HK-2 (cell line): ENCODE data around the gene MAGI1.
"Not testable (repeated sequence)": the region's sequence is repeated elsewhere in the genome, so short reads cannot be mapped to it uniquely, and the experiment has no call there.

Source experiments
- DNase-seq: peaks from one replicate; pipeline ENCODE4 v3.0.0-alpha.2; 2018; ENCODE audit not compliant: unreplicated experiment

Gene MAGI1

DNA sequence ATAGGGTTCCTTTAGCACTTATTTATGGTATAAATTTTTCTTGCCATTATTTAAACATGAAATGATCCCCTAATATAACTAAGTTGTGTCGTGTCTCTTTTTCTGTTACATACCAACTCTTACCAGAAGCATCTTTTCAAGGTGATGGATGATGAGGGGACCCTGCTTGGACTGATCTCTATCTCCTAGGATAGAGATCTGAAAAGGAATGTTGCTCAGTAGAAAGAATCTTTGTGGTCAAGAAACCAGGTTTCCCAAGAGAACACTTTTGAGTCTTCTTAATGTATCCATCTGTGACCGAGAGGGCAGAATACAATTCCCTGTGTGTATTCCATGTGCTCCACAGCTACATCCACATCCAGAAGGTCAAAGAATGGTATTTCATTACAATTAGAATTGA is 409.7 kb downstream of the MAGI1 start:
- DNase-seq = no peak

DNA sequence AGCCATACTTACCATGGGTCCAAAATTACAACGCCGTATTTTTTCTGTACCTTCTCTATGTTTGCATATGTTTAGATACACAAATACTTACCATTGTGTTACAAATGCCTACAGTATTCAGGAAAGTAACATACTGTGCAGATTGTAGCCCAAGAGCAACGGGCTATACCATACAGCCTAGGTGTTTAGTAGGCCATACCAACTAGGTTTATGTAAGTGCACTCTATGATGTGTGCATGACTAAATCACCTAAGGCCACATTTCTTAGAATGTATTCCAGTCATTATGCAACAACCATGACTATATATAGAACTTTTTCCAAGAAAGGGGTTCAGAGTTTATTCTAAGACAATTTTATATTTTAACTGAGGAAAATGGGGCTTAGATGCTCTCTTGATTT is 411.7 kb downstream of the MAGI1 start:
- no peak for DNase-seq

DNA sequence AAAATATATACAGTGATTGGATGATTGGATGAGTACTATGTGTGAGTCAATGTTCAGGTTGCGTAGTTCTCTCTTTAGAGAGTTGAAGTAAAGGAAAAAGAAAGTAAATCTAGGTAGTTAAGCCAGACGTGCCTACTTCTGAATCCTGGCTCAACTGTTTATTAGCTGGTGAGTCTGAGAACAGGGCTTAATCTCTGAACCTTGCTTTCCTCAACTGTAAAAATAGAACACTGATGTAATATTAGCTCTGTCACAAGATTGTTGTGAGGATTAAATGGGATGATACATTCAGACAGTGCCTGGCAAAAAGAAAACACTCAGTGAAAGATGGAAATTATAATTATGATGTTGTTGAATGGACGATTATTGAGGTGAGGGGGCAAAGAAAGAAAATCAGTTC is 413.4 kb downstream of the MAGI1 start:
- no peak for DNase-seq

DNA sequence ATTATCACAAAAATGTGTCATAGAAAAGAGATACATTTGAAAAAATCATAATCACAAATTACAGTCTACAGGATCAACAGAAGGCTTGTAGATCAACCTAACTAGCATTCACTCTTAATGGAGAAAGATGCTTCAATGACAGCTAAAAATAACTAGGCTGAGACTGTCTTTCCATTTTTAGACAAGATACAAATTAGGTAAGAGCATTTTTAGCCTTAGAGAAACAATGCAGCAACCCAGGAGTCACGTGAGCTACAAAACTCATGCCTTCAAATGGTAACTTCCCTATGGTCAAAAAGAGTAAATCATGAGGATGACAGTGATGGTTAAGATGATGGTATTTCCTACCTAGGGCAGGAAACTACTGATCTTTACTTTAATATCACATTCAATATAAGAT is 415.4 kb downstream of the MAGI1 start:
- DNase-seq = no peak

DNA sequence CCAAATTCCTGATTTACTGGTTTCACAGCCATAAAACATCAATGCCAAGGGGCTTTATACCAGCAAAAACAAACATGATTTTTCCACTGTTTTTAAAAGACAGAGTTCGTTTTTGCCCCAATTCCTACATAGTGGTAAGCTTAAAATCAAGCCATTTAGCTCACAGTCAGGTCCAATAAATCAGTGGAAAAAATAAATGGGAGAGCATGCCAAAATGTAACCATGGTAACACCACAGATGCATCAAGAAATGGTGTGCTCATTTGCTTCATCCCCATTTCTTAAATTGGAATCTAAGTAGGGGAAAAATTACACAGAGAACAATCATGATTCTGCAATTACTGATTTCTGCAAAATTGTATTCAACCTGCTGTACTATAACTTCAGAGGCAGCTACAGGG is 418.8 kb downstream of the MAGI1 start:
- no peak for DNase-seq

DNA sequence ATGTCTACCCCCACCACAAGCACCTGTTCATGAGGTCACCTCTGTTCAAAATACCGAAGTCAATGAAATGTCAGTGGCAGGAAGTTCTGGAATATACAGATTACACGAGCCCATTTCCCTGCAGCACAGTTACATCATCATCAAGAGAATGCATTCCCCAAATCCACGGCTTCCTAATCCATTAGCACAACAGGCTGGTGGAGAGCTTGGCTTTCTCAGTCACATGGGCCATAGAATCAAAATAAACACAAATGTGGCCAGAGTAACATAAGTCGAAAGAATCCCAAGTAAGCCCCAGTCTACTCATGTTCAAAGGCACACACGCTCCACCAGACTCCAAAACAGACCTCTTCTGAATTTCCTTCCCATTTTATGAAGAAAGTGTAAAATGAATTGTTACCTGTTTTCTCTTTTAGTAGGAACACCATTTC is 419.3 kb downstream of the MAGI1 start:
- DNase-seq = no peak

DNA sequence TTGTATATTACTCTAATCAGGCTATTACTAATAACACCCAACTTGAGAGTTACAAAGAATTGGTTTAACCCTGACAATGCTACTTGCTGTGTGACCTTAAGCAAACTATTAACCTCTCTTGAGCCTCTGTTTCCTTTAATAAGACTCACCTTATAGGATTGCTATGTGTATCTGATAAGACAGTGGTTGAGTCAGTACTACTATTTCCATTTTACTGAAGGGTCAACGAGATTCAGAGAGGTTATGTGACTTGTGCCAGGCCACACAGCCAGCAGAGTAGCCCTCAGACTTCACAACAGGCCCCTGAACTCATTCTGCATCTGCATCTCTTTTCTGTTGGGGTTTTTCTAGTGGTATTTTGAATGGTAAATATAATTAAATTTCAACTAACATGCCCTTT is 420.1 kb downstream of the MAGI1 start:
- no peak for DNase-seq

DNA sequence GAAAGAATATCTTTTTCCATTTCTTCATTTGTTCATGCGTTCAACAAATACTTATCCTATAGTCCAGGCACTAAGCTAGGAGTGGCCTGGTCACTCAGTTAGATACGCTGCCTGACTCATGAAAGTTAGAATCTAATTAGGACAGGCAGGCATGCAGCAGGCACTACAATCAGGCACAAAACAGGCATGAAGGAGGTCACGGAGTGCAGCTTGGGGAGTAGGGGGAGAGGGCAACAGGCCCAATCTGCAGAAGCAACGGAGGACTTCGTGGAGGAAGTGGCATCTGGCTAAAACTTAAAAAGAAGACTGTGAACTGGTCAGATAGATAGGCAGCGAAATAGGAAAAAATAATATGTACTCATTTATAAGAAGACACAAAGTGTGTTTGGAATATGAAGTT is 420.9 kb downstream of the MAGI1 start:
- no peak for DNase-seq

DNA sequence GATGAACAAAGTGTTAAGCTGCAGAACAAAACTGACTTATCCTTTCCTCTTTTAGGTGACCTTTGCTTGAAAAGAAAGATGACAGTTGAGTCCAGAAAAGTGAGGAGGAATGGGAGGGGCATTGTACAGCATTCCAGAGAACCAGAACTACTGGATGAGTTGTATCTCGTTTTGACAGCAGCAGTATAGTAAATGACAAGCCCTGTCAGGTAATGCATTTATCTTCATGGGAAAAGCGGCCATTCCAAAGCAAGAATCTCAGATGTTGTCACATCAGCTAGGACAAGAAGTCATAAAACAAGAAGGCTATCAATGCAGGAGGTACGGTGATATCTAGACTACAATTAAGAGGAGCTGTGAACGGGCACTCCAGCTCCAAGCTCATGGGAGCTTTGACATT is 421.5 kb downstream of the MAGI1 start:
- no peak for DNase-seq

DNA sequence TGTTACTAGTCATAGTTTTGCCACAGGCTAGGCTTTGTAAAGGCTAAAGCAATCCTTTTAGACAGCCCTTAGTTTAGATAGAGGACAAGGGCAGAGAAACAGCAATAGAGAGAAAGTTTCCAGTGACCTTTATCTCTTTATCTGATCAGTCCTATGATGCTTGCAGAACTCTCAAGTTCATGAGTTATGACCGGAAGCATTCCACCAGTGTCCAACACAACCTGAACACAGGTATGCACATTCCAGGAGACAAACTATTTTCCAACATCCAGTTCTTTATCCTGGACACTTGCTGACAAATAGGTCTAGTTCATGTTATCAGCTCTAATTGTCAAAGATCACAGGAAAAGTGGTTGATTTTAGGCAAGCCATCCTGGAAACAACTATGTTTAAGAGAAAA is 422.2 kb downstream of the MAGI1 start:
- no peak for DNase-seq

DNA sequence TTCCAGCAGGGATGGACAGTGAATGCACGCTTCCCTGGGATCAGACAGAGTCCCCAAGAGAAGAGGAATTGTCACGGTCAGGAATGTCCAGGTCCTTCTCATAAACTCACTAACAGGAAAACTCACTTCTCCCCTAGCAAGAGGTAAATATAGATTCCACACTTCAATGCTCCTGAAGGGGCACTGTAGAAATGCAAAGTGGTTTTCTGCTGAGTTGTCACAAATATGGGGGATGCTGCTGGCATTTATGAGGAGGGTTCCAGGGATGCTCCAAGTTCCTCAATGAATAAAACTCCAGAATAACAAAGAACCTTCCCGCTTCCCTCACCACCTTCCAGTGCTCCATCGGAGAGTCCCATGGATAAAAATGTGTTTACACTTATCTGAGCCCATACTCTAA is 423.4 kb downstream of the MAGI1 start:
- no peak for DNase-seq

DNA sequence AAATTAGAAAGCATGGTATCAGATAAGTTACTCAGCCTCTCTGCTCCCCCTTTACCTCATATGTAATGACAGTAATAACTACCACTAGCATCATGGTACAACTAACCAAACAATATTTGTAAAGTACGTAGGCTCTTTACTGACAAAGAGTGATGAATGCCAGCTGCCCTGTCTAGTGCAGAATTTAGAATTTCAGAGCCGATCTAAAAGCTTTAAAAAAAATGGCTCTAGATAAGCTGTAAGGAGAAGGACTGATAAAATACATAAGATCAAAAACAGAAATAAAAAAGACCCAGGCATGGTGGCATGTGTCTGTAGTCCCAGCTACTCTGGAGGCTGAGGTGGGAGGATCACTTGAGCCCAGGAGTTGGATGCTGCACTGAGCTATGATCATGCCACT is 424.1 kb downstream of the MAGI1 start:
- no peak for DNase-seq

DNA sequence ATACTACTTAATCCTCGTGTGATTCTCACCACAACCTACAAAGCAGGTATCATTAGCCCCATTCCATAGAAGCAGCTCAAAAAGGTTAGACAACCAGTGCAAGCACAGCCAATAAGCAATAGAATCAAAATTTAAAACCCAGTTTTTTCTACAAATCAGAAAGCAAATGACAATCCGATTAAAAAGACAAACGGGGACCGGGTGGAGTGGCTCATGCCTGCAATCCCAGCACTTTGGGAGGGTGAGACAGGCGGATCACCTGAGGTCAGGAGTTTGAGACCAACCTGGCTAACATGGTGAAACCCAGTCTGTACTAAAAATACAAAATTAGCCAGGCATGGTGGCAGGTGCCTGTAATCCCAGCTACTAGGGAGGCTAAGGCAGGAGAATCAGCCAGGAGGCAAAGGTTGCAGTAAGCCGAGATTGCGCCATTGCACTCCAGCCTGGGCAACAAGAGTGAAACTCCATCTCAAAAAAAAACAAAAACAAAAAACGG is 430.7 kb downstream of the MAGI1 start:
- DNase-seq = not testable (repeated sequence)

DNA sequence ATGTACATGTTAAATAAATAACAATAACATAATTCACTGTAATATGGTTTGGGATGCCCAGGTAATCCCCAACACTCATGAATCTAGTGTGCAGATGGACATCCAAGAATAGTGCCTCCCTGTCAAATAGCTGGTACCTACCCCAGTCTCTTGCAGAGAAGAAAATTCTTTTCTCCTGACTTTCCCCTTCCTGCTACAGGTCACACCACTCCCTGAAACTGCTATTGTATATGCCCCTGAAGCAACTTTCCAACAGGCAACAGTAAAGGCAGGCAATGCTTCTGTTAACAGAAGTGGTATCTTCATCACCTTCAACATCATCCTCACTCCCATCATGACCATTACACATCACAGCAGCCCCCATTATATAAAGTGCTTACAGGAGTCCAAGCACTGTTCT is 431.6 kb downstream of the MAGI1 start:
- DNase-seq = no peak

DNA sequence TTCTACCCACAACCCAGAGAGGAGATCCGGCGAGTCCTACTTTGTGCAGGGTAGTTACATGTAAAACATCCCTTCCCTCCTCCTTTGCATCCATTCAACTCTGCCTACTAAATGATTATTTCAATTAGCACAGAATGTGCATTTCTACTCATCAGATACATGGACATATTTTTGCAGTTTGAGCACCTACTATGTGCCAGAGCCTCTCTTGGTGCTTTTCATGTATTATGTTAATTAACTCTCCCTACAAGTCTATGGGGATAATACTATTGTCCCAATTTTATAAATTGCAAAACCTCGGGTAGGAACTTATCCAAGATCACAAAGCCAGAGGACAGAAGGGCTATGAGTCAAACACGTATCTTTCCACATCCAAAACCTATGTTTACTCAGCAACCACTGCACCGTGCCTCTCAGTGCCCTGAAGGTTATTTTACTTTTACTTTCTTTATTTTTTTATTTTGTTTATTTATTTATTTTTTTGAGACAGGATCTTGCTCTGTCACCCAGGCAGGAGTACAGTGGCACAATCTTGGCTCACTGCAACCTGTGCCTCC is 432.8 kb downstream of the MAGI1 start:
- DNase-seq = no peak

DNA sequence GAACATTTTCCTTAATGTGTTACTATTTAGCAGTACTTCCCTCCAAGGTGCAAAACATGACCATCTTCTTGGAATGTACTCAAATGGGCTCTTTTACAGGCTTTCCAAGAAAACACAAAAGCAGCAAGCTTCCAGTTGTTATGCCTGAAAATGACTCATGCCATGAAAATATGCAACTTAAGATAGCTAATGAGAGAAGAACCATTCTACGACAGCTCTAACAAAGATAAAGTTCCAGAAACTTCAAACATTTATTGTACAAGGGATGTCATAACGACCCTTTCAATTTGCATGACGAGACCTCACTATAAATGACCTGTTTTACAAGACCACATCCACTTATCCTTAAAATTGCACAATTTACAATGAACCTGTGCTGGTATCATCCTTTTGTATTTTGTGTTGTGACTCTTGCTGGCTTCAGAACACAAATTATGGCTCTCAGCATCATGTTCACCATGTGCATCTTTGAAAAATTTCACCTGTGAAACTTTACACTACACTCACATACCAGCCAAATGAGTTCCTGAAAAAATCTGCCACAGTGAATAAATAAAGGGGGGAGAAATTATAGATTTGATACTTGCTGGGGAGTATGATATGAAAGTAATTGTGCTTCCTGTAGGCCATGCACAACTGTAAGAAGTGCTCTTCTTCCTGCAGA is 433.7 kb downstream of the MAGI1 start:
- no peak for DNase-seq

DNA sequence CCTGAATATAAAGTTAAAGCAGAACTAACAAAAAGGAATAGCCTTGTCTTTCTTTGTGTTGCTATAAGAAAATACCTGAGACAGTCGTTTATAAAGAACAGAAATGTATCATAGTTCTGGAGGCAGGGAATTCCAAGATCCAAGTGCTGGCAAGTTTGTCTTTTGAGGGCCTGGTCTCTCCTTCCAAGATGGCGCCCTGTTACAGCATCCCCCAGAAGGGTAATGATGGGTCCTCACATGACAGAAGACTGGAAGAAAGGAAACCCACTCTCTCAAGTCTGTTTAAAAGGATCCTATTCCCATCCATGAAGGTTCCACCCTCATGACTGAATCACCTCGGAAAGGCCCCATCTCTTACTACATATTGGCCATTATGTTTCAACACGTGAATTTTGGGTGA is 435.1 kb downstream of the MAGI1 start:
- DNase-seq = no peak

DNA sequence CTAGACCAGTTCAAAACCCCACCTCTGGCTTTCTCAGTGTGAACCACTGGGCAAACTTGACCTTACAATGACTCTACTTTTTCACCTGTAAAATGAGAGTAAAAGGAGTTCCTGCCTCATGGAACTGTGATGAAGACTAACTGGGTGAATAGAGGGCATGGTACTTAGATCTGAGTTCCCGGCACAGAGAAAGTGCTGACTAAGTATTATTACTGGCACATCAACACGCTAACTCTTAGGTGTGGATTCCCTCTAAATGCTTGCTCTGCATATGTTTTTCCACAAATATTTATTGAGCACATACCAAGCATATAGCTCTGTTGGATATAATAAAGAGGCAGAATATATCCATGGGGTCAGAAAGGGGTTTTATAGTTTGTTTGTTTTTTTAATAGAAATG is 437.8 kb downstream of the MAGI1 start:
- no peak for DNase-seq

DNA sequence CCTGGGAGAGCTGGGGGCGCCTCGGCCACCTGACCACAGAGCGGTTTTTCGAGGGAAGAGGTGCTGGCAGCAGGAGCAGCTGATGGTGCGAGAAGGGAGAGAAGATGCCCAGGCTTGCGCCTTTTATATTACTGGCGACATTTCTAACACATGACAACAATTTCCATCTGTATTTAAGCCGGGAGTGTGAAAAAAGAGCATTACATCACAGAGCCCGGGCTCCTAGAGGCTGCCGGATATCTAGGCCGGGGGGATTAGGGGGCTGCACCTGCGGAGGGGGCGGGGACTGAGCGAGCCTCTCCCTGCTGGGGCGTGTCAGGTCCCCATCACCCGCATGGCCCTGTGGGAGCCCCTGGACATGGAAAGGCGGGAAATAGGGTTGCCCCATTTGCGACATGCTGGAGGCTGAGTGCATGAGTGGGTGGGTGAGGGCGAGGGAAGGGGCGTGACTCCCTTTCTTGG is 440.7 kb downstream of the MAGI1 start:
- DNase-seq = no peak

DNA sequence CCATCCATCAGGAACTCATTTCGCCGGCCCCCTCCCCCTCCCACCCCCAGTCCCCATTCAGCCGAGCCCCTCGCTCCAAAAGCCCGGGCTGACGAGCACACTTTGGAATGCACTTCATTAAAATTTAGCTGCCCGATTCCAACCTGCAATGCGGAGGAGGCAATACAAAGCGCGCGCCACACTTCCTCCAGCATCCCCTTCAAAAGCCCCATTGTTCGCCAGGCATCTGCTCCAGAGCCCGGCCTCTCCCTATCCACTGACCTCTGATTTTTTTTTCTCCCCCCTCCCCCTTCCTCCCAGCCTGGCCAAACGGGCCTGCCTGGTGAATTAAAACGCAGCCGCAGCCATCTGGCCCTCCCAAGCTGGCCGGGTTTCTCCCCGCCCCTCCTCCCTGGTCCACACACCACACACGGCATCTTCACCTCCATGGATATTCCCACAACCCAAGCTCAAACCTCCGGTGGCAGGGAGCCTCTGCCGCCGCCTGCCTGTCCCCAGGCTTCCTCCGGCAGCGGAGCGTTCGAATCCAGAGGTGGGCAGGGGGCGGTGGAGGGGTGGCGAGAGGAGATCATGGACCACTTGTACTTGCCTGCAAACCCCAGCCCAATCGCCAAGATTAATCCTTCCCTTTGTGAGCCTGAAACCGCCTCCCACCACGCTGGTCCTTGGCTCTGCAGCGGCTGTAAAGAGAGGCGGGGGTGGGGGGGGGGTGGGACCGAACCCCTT is 441.3 kb downstream of the MAGI1 start:
- DNase-seq = no peak

DNA sequence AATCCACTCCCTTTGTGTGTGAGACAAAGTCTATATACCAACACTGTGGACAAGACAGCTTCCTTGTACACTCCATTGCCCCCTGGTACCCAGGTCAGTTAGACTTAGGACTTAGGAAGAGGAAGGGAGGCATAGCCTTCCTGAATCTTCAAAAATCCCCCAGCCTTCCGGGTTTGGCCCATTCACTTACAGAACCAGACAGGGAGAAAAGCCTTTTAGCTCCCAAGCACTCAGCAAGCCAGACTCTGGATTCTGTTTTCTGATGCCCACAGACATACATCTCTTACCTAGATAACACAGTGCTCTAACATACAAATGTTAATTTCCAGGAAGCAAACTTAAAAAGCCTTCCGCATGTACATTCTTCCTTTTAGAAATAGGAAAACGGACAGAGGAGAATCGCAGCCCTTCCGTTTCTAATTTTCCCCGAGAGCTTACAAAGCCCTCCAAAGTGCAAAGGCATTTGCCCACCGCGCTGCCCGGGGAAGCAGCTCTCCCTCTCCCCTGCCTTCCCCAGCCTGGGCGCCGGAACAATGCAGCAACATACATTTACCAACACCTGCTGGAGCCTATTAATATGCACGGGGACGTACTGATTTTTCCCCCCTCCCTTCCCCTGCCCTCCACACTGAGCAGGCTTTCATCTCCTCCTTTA is 442.0 kb downstream of the MAGI1 start:
- no peak for DNase-seq

DNA sequence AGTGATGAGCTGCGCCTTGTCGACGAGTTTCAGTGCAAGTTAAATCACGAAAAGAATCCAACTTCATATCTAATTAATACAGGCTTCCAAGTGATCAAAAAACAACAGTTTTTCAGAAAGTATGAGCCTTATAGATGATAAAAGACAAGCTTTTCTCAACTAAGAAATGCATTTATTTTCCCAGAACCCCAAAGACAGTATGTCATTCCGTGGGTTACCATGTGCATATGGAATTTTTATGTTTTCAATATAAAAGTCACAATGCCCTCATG is 442.8 kb downstream of the MAGI1 start:
- DNase-seq = no peak
